HUES48 (cell line): ENCODE data around the gene BMF.
"Not testable (repeated sequence)": the region's sequence is repeated elsewhere in the genome, so short reads cannot be mapped to it uniquely, and the experiment has no call there.

ENCODE experiments used
- H3K27ac ChIP-seq: one replicate; pipeline ENCODE4 v1.7.0; 2013; ENCODE audit warnings: low read depth, low read length, inconsistent platforms
- H3K27me3 ChIP-seq: 2 replicates; pipeline ENCODE4 v1.6.1; 2013; ENCODE audit warnings: mild to moderate bottlenecking, low read length; ENCODE audit not compliant: control insufficient read depth, insufficient read depth
- H3K36me3 ChIP-seq: 2 replicates; pipeline ENCODE4 v1.6.1; 2013; ENCODE audit warnings: low read length; ENCODE audit not compliant: control insufficient read depth, insufficient read depth
- H3K4me1 ChIP-seq: 2 replicates; pipeline ENCODE4 v1.6.1; 2013; ENCODE audit warnings: mild to moderate bottlenecking, low read length; ENCODE audit not compliant: control insufficient read depth, insufficient read depth
- H3K4me3 ChIP-seq: 2 replicates; pipeline ENCODE4 v1.5.1; 2013; ENCODE audit warnings: mild to moderate bottlenecking, low read depth, low read length
- H3K9ac ChIP-seq: 2 replicates; pipeline ENCODE4 v1.6.1; 2013; ENCODE audit warnings: mild to moderate bottlenecking, low read depth, low read length, moderate library complexity
- H3K9me3 ChIP-seq: 2 replicates; pipeline ENCODE4 v1.6.1; 2013; ENCODE audit warnings: low read length; ENCODE audit not compliant: control insufficient read depth, insufficient read depth

The BMF gene

GRCh38 chr15:40108855-40109735 lies at the start of gene BMF:
Gene BMF, minus strand, starts transcription at chr15:40108879. Its CDS starts 2,793 bp downstream, at chr15:40106086.
- Histone ChIP-seq H3K9me3 (no peaks in the 10 kb centered on the region), H3K9ac (peak within 1 kb of the TSS; percentile 35), H3K27ac (peak within 1 kb of the TSS; percentile 72), H3K36me3 (no peaks in the 10 kb centered on the region), H3K27me3 (0 out of 2 replicates have a peak, but pooled peaks cover 5% of the 10 kb centered on the region), H3K4me1 (peaks cover 44% of the 10 kb centered on the region), H3K4me3 (peak within 1 kb of the TSS; percentile 92)

GRCh38 chr15:40157778-40158447 lies 49.2 kb upstream of the BMF start:
- no peak overlapping the region for H3K4me3 ChIP-seq
- no peaks in the 10 kb centered on the region for H3K36me3 ChIP-seq
- H3K27me3 ChIP-seq, result no peaks in the 10 kb centered on the region
- H3K9me3 ChIP-seq, result no peaks in the 10 kb centered on the region
- H3K4me1 ChIP-seq, result peaks cover 41% of the 10 kb centered on the region
- no peak overlapping the region for H3K27ac ChIP-seq
- H3K9ac ChIP-seq, result no peak overlapping the region

GRCh38 chr15:40155270-40155910 lies 46.7 kb upstream of the BMF start:
- Histone ChIP-seq H3K27me3 (no peaks in the 10 kb centered on the region), H3K9me3 (no peaks in the 10 kb centered on the region), H3K36me3 (no peaks in the 10 kb centered on the region), H3K4me3 (peak overlapping the region; percentile 20), H3K9ac (peak overlapping the region; percentile 54; the same call in 1 of the 2 replicates), H3K27ac (peak overlapping the region; percentile 77), H3K4me1 (peaks cover 31% of the 10 kb centered on the region)

GRCh38 chr15:40154821-40155220 lies 46.1 kb upstream of the BMF start:
- not testable (repeated sequence) for H3K36me3 ChIP-seq, H3K9me3 ChIP-seq, H3K27me3 ChIP-seq
- Histone ChIP-seq H3K9ac (peak overlapping the region; percentile 16; the same call in 1 of the 2 replicates), H3K4me3 (peak overlapping the region; percentile 18; the same call in 1 of the 2 replicates), H3K4me1 (peaks cover 29% of the 10 kb centered on the region), H3K27ac (peak overlapping the region; percentile 77)

- peaks cover 24% of the 10 kb centered on the region for H3K4me1 ChIP-seq
- H3K4me3 ChIP-seq, result no peak overlapping the region
- no peak overlapping the region for H3K9ac ChIP-seq
- H3K27me3 ChIP-seq, result no peaks in the 10 kb centered on the region
- H3K36me3 ChIP-seq, result no peaks in the 10 kb centered on the region
- H3K27ac ChIP-seq, result no peak overlapping the region
- no peaks in the 10 kb centered on the region for H3K9me3 ChIP-seq
Measured at GRCh38 chr15:40151991-40152390, 43.3 kb upstream of the BMF start.

GRCh38 chr15:40151499-40151898 lies 42.8 kb upstream of the BMF start:
- H3K36me3 ChIP-seq, result no peaks in the 10 kb centered on the region
- H3K9me3 ChIP-seq, result no peaks in the 10 kb centered on the region
- H3K27me3 ChIP-seq, result no peaks in the 10 kb centered on the region
- H3K4me1 ChIP-seq, result peaks cover 20% of the 10 kb centered on the region
- H3K4me3 ChIP-seq, result no peak overlapping the region
- no peak overlapping the region for H3K27ac ChIP-seq
- H3K9ac ChIP-seq, result no peak overlapping the region

- no peaks in the 10 kb centered on the region for H3K27me3 ChIP-seq
- no peaks in the 10 kb centered on the region for H3K9me3 ChIP-seq
- H3K27ac ChIP-seq, result no peak overlapping the region
- no peak overlapping the region for H3K9ac ChIP-seq
- no peaks in the 10 kb centered on the region for H3K36me3 ChIP-seq
- peaks cover 8% of the 10 kb centered on the region; the same call in 1 of the 2 replicates for H3K4me1 ChIP-seq
- H3K4me3 ChIP-seq, result no peak overlapping the region
Measured at GRCh38 chr15:40150163-40150925, 41.7 kb upstream of the BMF start.

- Histone ChIP-seq H3K4me1 (peaks cover 2% of the 10 kb centered on the region; the same call in 1 of the 2 replicates), H3K4me3 (no peak overlapping the region), H3K27me3 (no peaks in the 10 kb centered on the region), H3K9ac (no peak overlapping the region), H3K9me3 (no peaks in the 10 kb centered on the region), H3K27ac (no peak overlapping the region), H3K36me3 (no peaks in the 10 kb centered on the region)
Measured at GRCh38 chr15:40149339-40149738, 40.7 kb upstream of the BMF start.

- no peak overlapping the region for H3K27ac ChIP-seq
- H3K9ac ChIP-seq, result no peak overlapping the region
Measured at GRCh38 chr15:40146037-40146436, 37.4 kb upstream of the BMF start.

GRCh38 chr15:40142428-40142827 lies 33.7 kb upstream of the BMF start:
- Histone ChIP-seq H3K4me3 (no peak overlapping the region), H3K4me1 (no peaks in the 10 kb centered on the region), H3K36me3 (no peaks in the 10 kb centered on the region), H3K27ac (no peak overlapping the region), H3K27me3 (no peaks in the 10 kb centered on the region), H3K9me3 (no peaks in the 10 kb centered on the region), H3K9ac (no peak overlapping the region)

More at GRCh38 chr15:40146037-40146436, 37.4 kb upstream of the BMF start:
- Histone ChIP-seq H3K36me3 (no peaks in the 10 kb centered on the region), H3K27me3 (no peaks in the 10 kb centered on the region), H3K9me3 (no peaks in the 10 kb centered on the region), H3K4me1 (no peaks in the 10 kb centered on the region), H3K4me3 (no peak overlapping the region)
